Measurements from ENCODE around the gene FBXL5.

Gene FBXL5, protein sequence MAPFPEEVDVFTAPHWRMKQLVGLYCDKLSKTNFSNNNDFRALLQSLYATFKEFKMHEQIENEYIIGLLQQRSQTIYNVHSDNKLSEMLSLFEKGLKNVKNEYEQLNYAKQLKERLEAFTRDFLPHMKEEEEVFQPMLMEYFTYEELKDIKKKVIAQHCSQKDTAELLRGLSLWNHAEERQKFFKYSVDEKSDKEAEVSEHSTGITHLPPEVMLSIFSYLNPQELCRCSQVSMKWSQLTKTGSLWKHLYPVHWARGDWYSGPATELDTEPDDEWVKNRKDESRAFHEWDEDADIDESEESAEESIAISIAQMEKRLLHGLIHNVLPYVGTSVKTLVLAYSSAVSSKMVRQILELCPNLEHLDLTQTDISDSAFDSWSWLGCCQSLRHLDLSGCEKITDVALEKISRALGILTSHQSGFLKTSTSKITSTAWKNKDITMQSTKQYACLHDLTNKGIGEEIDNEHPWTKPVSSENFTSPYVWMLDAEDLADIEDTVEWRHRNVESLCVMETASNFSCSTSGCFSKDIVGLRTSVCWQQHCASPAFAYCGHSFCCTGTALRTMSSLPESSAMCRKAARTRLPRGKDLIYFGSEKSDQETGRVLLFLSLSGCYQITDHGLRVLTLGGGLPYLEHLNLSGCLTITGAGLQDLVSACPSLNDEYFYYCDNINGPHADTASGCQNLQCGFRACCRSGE

DNA sequence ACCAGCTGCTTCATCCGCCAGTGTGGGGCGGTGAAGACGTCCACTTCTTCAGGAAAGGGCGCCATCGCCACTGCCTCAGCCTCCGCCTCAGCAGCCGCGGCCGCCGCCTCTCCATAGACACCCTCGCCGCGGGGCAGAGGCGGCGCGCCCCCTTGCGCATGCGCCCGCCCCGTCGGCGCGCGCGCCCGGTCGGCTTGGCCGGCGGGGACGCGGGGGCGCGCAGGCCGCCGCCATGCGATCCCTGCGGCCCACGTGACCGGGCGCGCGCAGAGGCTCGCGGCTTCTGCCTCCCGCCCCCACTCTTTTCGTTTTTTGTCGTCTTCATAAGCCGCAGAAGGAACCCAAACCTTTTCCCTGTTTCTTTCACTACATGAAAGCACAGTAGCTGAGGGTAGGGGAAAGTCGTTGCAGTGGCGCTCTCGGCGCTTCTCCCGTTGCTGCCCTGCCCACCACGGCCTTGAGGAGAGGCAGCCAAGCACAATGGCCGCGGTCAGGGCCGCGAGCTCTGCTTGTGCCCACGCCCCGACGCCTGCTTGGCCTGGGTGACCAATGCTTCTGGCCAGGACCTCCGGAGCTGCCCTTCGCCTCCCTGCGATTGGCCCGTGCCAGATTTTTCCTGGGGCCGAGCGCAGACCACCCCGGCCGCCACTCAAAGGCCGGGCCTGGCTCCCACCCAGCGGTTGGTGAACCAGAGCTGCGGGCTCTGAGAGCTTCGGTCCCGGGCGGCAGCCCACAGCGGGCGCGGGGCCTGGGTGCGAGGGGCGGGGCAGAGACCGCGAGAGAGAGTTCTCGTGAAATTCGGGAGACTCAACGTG lies at the start of gene FBXL5:
Gene FBXL5 (minus strand): TSS at position 135 of the 815 bp plus-strand sequence. CDS start 70 bp downstream, at position 65.
- peak; percentile 85 for DNase-seq (ENCODE audit: low read depth)

DNA sequence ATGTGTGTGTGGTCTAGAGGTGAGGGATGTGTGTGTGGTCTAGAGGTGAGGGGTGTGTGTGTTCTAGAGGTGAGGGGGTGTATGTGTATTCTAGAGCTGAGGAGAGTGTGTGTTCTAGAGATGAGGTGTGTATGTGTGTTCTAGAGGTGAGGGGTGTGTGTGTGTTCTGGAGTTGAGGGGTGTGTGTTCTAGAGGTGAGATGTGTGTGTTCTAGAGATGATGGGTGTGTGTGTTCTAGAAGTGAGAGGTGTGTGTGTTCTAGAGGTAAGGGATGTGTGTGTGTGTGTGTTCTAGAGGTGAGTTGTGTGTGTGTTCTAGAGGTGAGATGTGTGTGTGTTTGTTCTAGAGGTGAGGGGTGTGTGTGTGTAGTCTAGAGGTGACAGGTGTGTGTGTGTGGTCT lies 49.0 kb upstream of the FBXL5 start:
- DNase-seq (ENCODE audit: low read depth), result no peak

DNA sequence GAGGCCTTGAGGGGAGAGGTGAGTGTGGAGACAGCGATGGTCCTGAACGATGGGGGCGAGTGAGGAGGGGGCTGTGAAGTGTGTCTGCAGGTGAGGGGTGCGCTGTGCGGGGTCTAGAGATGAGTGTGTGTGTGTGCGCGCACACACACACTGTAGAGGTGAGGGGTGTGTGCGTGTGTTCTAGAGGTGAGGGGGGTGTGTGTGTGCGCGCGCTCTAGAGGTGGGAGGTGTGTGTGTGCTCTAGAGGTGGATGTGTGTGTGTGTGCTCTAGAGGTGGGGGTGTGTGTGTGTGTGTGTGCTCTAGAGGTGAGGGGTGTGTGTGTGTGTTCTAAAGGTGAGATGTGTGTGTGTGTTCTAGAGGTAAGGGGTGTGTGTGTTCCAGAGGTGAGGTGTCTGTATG lies 48.3 kb upstream of the FBXL5 start:
- DNase-seq (ENCODE audit: low read depth), result no peak

DNA sequence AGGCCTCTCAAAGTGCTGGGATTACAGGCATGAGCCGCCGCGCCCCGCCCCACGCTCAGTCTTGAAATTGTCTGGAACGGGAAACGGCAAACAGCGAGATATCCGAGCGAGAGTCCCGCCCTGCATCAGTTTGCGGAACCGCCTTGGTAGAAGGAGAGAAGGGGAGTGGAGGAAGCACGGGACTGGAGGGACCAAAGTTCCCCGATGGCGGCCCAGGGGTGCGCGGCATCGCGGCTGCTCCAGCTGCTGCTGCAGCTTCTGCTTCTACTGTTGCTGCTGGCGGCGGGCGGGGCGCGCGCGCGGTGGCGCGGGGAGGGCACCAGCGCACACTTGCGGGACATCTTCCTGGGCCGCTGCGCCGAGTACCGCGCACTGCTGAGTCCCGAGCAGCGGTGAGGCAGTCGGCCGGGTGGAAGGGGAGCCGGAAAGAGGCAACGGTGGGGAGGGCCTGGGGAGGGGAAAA lies 47.8 kb upstream of the FBXL5 start, which contains the start of gene BST1:
Gene BST1 (plus strand): TSS at position 125 of the 463 bp plus-strand sequence. CDS start 80 bp downstream, at position 205.
- DNase-seq (ENCODE audit: low read depth), result peak; percentile 68

DNA sequence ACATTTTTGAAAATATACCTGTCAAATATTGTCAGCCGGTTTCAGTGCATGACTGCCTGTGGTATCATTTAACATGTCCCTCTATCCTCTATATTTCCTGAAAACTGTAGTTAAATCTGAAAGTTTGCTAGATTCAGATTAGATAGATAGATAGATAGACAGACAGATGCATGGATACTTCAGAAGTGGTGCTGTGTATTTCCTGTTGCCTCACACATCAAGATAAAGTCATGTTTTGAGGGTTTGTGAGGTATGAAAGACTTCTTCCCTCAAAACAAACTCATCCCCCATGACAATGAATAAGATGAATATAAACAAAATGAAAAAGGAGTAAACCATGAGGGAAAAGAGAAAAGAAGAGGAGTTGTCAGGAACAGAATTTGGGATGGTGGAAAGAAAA lies 41.7 kb upstream of the FBXL5 start:
- DNase-seq (ENCODE audit: low read depth), result peak; percentile 9

DNA sequence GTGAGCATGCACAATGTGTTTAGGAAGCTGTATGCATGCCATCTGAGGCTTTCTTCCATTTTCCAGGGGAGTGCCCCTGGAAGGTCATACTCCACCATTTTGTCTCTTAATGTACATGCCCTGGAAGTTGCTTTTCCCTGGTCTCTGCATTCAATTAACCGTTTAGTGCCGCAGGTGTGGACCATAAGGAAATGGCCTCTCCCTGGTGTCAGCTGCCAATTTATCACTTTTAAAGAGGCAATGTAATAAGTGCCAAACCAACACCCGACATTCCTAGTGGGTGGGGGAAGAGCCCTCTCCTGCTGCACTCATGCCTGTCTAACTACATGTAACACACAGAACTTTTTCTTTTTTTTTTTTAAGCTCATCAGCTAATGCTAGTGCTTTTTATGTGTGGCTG lies 40.6 kb upstream of the FBXL5 start:
- no peak for DNase-seq (ENCODE audit: low read depth)

DNA sequence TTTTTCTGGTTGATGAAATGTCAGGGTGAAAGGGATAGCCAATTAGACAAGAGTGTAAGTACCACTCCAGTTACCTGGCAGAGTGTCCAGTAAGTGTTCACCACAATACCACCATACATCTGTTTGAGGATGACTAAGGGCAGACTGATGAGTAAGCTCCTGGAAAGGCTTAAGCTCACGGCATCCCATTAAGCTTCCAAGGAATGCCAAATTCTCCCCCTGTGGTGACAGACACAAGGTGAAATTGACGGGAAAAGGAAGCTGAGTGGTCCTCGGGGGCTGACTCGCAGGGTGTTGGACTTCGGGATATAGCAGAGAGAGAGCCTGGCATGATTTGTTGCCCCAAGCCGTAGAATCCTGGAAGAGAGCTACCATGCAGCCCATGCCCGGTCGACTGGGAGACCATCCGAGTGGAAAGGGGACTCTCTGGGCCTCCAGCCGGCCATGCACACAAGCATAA lies 40.1 kb upstream of the FBXL5 start:
- peak; percentile 96 for DNase-seq (ENCODE audit: low read depth)

DNA sequence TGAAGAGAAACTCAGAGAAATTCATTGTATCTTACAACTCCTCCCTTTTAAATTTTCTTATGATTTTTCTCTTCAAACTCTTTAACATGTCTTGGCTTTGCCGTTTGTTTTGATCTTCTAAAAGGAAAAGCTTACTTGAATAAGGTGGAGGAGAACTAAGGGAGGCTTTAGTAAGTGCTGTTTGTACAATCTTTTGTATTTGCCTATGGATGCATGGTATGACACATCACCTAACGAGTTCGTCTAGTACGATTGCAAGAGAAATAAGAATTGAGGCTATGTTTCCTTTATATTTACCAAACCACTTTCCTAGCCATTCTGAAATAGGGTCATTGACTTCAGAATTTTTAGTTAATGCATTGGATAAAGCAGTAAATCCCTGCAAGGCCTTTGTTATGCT lies 39.3 kb upstream of the FBXL5 start:
- DNase-seq (ENCODE audit: low read depth), result no peak

DNA sequence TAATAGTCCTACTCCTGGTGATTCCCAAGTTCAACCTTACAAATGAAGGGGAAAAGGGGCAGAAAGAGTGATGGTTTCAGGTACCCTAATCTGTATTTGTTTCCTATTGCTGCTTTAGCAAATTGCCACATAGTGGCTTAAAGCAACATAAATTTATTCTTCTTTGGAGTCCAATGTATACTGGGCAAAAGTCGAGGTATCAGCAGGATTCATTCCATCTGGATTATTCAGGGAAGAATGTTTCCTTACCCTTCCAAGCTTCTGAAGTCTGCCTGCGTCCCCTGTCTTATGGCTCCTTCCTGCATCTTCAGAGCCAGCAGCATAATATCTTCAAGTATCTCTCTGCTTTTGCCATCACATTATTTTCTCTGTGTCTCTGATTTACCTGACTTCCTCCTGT lies 37.4 kb upstream of the FBXL5 start:
- DNase-seq (ENCODE audit: low read depth), result peak; percentile 47

DNA sequence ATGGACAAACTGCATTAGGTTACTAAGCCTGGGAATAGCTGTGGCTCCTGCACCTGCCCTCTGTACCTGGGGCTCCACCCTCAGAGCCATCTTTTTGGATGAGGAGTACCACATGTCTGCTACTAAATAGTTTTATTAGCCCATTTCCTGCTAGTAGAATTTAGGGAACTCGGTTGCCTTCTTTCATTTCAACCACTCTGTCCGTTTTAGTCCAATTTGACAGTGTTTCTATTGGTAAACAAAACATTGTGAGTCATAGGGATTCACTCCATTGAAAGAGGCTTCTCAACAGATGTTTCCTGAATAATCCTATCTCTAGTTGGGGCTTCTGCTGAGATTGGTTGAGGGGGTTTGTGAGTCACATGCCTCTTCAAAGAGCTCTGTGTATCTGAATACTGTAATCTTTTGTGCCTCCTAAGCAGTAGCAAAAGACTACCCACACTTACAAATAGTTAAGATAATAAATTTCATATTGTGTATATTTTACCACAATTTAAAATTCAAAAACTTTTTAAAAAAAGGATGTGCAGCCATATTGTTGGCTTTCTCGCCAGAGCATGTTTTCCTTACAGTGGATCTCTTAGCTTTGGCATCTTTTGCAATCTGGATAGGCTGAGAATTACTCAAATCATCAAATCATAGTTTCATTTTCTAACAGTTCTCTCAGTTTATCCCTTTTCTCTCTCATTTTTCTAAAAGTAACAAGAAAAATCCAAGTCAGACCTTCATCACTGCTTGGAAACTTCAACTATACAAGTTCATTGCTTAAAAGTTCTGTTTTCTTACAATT lies 36.4 kb upstream of the FBXL5 start:
- DNase-seq (ENCODE audit: low read depth), result peak; percentile 87

DNA sequence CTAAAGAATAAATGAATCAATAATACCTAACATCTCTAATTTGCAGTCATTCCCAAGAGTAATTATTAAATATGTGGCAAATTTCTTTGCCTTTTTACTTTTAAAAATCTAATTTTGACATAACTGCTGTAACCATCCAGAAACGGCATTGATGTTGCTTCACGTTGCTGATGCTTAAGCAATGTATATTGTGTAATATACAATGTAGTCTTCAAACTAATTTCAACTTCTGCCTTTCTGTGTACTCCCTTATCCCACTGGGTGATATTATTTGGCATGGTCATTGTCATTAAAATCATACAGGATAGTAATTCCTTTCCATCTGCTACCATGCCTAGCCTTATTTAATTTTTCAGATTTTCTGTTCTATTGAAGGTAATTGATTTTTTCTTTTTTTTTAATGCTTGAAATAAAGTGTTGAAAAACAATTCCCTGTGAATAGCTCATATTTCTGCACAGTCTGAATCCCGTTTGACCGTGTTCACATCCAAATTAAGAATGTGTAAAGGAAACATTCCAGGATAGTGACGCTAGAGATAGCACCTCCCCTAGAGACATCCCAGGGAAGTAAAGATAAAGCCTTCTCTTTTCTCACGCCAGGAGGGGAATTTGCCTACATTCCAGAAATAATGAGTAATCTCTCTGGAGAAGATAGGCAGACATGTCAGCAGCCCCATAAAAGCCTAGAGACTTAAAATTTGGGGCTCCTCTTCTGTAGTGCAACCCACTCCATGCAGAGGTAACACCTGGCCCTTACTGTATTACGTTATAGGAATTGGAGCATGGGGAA lies 35.1 kb upstream of the FBXL5 start:
- DNase-seq (ENCODE audit: low read depth), result peak; percentile 99

DNA sequence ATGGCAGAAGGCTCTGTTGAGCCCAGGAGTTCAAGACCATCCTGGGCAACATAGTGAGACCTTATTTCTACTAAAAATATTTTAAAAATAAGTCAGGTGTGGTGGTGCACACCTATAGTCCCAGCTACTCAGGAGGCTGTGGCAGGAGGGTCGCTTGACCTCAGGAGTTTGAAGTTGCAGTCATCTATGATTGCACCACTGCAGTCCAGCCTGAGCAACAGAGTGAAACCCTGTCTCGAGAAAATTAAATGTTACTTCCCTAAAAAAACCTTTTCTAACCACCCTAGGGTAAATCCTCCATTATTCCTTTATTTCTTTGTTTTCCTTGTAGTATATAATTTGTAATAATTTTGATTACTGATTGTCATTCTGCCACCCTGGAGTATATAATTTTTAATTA lies 34.4 kb upstream of the FBXL5 start:
- DNase-seq (ENCODE audit: low read depth), result peak; percentile 49

DNA sequence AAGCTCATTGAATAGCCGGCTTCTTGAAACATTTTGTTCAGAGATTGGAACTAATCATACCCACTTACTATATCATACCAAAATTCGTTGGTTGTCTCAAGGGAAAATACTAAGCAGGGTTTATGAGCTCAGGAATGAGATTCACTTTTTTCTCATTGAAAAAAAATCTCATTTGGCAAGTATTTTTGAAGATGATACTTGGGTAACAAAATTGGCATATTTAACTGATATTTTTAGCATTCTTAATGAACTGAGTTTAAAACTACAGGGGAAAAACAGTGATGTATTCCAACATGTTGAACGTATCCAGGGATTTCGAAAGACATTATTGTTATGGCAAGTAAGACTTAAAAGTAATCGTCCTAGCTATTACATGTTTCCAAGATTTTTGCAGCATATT lies 32.9 kb upstream of the FBXL5 start:
- DNase-seq (ENCODE audit: low read depth), result peak; percentile 11

DNA sequence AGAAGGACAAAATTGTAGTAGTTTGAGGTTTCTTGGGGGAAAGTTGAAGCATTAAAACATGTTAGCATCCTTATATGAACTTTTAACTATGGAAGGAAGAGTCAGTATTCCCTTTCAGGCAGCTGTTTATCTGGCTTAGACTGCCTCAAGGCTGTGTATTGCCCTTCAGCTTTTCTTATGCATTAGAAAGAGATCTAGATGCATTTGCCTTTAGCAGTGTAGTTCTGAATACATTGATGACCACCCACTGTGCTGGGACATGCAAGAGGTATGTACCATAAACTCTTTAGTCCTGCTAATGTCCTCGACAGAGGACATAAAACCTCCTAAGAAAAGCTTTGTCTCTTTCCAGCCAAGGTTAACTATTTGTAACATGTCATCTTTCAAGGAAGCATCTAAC lies 29.3 kb upstream of the FBXL5 start:
- DNase-seq (ENCODE audit: low read depth), result no peak

DNA sequence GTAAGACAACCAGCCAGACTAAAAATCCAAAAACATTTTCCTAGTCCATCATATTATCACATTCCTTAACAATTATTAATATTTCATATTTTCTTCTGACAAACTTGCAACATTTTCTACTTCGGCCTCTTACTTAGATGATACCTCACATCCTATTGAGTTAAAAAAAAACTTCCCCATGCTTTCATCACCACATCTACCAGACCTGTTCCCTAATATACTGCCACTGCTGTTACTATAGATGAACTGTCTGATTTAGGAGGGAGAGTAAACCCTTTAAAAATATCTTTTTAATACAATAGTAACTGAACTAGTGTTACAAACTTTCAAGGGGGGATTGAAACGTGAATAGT lies 28.0 kb upstream of the FBXL5 start:
- no peak for DNase-seq (ENCODE audit: low read depth)

DNA sequence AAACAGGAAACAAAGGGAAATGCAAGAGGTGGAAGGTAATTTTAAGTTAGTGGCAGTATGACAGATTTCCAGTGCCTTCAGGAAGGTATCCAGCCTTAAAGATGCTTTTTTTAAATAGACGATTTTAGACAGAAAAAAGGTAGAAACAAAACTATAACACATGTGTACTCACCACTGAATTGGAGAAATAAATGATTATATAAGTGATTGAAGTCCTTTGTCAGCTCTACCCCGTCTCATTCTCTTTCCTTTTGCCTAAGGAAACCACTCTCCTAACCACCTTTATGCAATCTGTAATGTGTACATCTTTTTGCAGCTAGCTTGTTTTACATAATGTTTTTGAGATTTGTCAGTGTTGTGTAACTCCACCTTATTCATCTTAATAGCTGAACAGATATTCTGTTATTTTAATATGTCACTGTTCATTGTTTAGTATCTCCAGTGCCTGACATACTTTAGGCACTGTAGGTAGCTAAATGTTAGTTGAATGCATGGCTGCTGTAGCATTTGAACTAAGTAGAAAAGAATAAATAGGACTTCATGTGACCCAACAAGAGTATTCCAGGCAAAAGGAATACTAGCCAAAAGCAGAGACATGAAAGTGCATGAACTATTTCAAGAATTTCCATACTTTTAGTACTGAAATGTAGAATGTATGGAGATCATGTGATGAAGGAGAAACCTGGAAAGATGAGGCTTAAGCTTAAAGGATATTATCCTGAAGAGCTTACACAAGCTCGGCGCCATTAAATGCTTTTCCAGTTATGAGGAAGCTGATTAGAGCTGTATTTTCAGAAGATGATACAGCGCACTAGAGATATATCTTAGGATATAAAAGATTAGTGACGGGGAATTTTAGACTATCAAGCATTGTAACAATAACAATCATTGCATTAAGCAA lies 27.3 kb upstream of the FBXL5 start:
- no peak for DNase-seq (ENCODE audit: low read depth)

DNA sequence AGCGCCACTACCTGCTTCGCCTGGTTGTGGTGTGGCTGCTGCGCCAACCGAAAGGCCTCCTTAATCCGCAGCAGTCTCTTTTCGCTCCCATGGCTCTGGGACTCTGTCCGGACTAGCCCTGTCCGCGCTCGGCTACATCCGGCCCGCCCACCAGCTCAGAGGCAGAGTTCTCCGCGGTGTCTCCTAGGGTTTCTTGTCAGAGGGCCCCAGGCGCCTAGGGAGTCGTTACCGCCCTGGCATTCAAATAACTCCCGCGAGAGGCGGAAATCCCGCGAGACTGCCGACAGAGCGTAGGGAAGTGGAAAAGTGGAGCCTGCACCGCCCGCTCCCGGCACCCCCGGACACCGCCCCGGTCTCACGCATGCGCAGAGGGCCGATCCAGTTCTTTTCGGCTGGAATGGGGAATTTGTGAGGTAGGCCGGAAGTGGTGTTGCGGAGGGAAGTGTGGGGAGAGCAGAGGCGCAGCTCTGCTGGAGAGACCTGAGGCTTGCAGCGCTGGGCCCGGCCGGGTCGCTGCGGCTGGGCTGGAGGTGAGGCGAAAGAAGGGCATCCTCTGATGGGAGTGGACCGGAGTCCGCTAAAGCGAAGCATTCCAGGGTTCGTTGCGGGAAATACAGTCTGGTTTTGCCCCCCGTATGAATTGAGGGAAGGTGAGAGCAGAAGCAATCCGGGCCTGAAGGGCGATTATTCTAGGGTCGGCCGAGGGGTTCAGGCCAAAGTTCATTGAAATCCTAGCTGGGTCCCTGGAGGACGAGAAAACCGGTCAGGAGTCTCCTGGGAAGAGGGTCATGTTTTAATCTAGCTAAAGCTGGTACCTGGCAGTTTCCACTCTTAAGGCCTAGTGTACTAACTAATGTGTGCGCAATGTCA lies 26.4 kb upstream of the FBXL5 start, which contains the start of gene FAM200B:
Gene FAM200B (plus strand): TSS at position 456 of the 870 bp plus-strand sequence. CDS start 5,151 bp downstream, outside the sequence.
- peak; percentile 99 for DNase-seq (ENCODE audit: low read depth)

DNA sequence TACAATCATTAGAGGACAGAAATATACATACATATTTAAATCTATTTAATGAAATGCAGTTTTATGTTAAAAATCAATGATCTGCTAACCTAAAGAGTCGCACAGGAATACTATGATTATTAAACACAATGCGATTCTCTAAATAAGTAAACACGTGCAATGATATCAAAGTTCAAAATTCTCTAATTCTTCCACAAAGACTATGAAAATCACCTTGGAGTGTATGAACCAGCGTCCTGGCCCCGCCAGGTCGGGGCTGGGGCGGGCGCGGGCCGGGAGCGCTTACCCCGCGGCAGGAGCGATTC lies 25.9 kb upstream of the FBXL5 start:
- no peak for DNase-seq (ENCODE audit: low read depth)

DNA sequence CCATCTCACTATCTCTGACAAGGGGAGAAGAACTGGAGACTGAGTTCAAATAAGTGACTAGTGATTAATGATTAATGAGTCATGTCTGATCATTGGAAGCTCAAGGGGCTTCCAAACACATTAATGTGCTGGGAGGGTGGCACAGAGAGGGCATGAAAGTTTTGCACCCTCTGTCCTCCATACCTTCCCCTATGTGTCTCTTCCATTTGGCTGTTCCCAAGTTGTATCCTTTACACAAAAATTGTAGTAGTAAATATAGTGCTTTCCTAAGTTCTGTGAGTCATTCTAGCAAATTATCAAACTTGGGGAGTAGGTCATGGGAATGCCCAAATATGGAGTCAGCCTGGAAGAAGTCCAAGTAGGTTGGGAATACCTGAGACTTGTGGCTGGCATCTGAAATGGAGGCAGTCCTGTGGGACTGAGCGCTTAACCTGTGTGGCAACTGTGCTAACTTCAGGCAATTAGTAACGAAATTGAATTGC lies 22.4 kb upstream of the FBXL5 start:
- DNase-seq (ENCODE audit: low read depth), result peak; percentile 52
